K562 (cell line): ENCODE measurements around the gene PRUNE1. TPM values are rescaled to one million over a fixed set of nuclear protein-coding genes. Genes with fewer than 3 reads are reported as not detected.

Experiments used
- COPS2 ChIP-seq: fragments of 450-650 bp; conservative IDR thresholded peaks from 2 replicates; pipeline ENCODE4 v1.6.1; 2016; ENCODE audit warnings: mild to moderate bottlenecking, moderate library complexity
- EP400 ChIP-seq: fragments of 450-650 bp; IDR thresholded peaks from 2 replicates; pipeline ENCODE4 v1.6.1; 2017; ENCODE audit warnings: antibody characterized with exemption, mild to moderate bottlenecking, moderate library complexity
- GTF2E2 ChIP-seq: fragments of 200-800 bp; sonication (Bioruptor generic); IDR thresholded peaks from 2 replicates; pipeline ENCODE4 v1.6.1; 2016; ENCODE audit warnings: missing genetic modification characterization, missing compliant biosample characterization
- MAZ ChIP-seq, 2 experiments: fragments of 450-650 bp in 1 of 2; sonication (generic) in 1 of 2; formaldehyde crosslinking; IDR thresholded peaks in 1 of 2; conservative IDR thresholded peaks in 1 of 2; 2 replicates each; pipeline versions ENCODE4 v1.4.0 to v1.5.0; 2020; ENCODE audit warnings: mild to moderate bottlenecking in 1 of 2, missing genetic modification reagents in 1 of 2
- NBN ChIP-seq: fragments of 450-650 bp; IDR thresholded peaks from 2 replicates; pipeline ENCODE4 v1.6.1; 2016; ENCODE audit warnings: low read depth, mild to moderate bottlenecking
- PHF21A ChIP-seq: fragments of 450-650 bp; IDR thresholded peaks from 2 replicates; pipeline ENCODE4 v1.6.1; 2017; ENCODE audit warnings: low read depth, borderline replicate concordance
- RBFOX2 ChIP-seq: fragments of 200-400 bp; formaldehyde crosslinking; IDR thresholded peaks from 2 replicates; pipeline ENCODE4 v1.6.1; 2017; ENCODE audit warnings: low read depth, mild to moderate bottlenecking, low read length, moderate library complexity
- SMC3 ChIP-seq: conservative IDR thresholded peaks from 2 replicates; pipeline ENCODE4 v1.6.1; 2011; ENCODE audit warnings: low read depth, low read length, improper control_type of control experiment; ENCODE audit not compliant: insufficient read depth
- SPI1 ChIP-seq: IDR thresholded peaks from 2 replicates; pipeline ENCODE4 v1.6.1; 2011; ENCODE audit warnings: low read depth, low read length, control low read depth, borderline replicate concordance
- YY1 ChIP-seq, 3 experiments: IDR thresholded peaks; 2 replicates each; pipeline ENCODE4 v1.6.1; 2011; ENCODE audit warnings: low read length in 2 of 3, mild to moderate bottlenecking in 2 of 3, moderate library complexity in 2 of 3, borderline replicate concordance in 1 of 3, control low read depth in 1 of 3, low read depth in 1 of 3; ENCODE audit not compliant: insufficient read depth in 3 of 3, insufficient replicate concordance in 2 of 3, control insufficient read depth in 1 of 3, insufficient read length in 1 of 3; ENCODE audit errors: extremely low read depth in 1 of 3
- polyA plus RNA-seq, 8 experiments: library from polyadenylated mRNA; depleted of rRNA in 4 of 8; stranded (reverse) in 5 of 8; unstranded in 3 of 8; fragments of >200 nt; fragmentation: Nextera tagmentation in 2 of 8; fragmentation: Illumina TruSeq in 1 of 8; extraction: Ambion mirVana in 2 of 8; extraction: Trizol in 1 of 8; gene quantifications; 2 replicates each; pipeline versions ENCODE4 v1.2.1 to v1.2.3, GENCODE V29; 2011 to 2014; ENCODE audit warnings: inconsistent platforms in 1 of 8, missing spikeins in 1 of 8
- total RNA-seq, 7 experiments: library from RNA; depleted of rRNA in 6 of 7; stranded (reverse); fragments of >200 nt in 6 of 7; fragmentation: Illumina TruSeq in 2 of 7; extraction: Trizol in 2 of 7; gene quantifications; 2 replicates each; pipeline versions ENCODE4 v1.2.1 to v1.2.3, GENCODE V29; 2011 to 2021; ENCODE audit warnings: low replicate concordance in 1 of 7
- TF ChIP-seq, protein P1 (sequence below), 2 experiments: fragments of 450-650 bp in 1 of 2; sonication (generic) in 1 of 2; formaldehyde crosslinking in 1 of 2; IDR thresholded peaks; 2 replicates each; pipeline versions ENCODE4 v1.7.1 to v1.9.0; 2016 to 2022; ENCODE audit warnings: inconsistent platforms in 1 of 2, mild to moderate bottlenecking in 1 of 2, missing genetic modification reagents in 1 of 2
- TF ChIP-seq, protein P2 (sequence below): fragments of 450-650 bp; IDR thresholded peaks from 2 replicates; pipeline ENCODE4 v1.6.1; 2016
- TF ChIP-seq, protein P3 (sequence below): fragments of 200-800 bp; sonication (Bioruptor generic); IDR thresholded peaks from 2 replicates; pipeline ENCODE4 v1.6.1; 2017; ENCODE audit warnings: missing genetic modification characterization, missing compliant biosample characterization

Gene PRUNE1
- total and polyA plus RNA-seq, 9 of the 15 experiments (the other 6 are each of a cell fraction or from before 2014, with no cell fraction given) = 16.7 to 48.3 (median 26.2) TPM

DNA sequence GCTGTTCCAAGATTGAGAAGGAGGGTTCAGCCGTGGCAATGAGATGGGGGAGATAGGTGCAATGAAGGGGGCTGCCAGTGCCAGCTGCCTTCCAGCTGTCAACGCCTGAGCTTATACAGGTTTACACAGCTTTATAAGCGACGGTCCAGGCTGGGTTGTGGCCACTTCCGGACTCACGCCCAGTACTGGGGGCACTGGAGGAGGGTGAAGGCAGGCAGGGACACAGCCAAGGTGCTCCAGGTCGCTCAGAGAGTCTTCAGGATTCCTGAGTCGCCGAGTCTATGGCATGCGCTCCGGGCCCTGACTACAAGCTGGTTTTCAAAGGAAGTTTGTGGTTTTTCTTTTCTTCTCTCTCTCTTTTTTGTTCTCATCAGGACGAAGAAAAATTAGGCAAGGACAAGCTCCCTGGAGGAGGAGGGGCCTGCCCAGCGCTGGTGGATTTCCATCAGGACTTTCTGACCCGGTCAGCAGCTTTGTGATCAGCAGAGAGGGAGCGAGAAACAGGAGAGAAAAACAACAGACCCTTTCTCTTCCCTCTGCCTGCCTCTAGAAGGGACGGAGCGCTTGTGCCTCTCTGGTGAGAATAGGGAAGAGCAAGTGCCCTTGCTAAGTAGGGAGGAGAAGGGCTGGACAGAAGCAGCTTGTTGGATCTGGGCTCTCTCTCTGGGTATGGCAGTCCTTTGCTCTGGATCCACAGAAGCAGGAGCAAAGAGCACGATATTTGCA is 1.8 kb upstream of the PRUNE1 start, which contains the start of gene MINDY1 (continued):
- TF ChIP-seq, protein P1, sequence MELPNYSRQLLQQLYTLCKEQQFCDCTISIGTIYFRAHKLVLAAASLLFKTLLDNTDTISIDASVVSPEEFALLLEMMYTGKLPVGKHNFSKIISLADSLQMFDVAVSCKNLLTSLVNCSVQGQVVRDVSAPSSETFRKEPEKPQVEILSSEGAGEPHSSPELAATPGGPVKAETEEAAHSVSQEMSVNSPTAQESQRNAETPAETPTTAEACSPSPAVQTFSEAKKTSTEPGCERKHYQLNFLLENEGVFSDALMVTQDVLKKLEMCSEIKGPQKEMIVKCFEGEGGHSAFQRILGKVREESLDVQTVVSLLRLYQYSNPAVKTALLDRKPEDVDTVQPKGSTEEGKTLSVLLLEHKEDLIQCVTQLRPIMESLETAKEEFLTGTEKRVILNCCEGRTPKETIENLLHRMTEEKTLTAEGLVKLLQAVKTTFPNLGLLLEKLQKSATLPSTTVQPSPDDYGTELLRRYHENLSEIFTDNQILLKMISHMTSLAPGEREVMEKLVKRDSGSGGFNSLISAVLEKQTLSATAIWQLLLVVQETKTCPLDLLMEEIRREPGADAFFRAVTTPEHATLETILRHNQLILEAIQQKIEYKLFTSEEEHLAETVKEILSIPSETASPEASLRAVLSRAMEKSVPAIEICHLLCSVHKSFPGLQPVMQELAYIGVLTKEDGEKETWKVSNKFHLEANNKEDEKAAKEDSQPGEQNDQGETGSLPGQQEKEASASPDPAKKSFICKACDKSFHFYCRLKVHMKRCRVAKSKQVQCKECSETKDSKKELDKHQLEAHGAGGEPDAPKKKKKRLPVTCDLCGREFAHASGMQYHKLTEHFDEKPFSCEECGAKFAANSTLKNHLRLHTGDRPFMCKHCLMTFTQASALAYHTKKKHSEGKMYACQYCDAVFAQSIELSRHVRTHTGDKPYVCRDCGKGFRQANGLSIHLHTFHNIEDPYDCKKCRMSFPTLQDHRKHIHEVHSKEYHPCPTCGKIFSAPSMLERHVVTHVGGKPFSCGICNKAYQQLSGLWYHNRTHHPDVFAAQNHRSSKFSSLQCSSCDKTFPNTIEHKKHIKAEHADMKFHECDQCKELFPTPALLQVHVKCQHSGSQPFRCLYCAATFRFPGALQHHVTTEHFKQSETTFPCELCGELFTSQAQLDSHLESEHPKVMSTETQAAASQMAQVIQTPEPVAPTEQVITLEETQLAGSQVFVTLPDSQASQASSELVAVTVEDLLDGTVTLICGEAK (IDR thresholded peaks at IDR 0.05) = peak; percentile 32; the same call in 1 of the 2 replicates
- TF ChIP-seq, protein P1 (CRISPR knock-in tag; IDR thresholded peaks at IDR 0.05) = no peak
- no peak for TF ChIP-seq COPS2
- TF ChIP-seq SPI1 = peak; percentile 88
- TF ChIP-seq SMC3 = 0 out of 2 replicates have a peak, but pooled peaks have one; percentile 36
- TF ChIP-seq EP400 = peak; percentile 30; the same call in 1 of the 2 replicates
- 0 out of 2 replicates have a peak, but pooled peaks have one; percentile 28 for TF ChIP-seq GTF2E2 (tag)
- peak; percentile 45; the same call in 1 of the 2 replicates for TF ChIP-seq RBFOX2
- TF ChIP-seq, protein P2, sequence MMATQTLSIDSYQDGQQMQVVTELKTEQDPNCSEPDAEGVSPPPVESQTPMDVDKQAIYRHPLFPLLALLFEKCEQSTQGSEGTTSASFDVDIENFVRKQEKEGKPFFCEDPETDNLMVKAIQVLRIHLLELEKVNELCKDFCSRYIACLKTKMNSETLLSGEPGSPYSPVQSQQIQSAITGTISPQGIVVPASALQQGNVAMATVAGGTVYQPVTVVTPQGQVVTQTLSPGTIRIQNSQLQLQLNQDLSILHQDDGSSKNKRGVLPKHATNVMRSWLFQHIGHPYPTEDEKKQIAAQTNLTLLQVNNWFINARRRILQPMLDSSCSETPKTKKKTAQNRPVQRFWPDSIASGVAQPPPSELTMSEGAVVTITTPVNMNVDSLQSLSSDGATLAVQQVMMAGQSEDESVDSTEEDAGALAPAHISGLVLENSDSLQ = 0 out of 2 replicates have a peak, but pooled peaks have one; percentile 8
- TF ChIP-seq PHF21A = no peak
- TF ChIP-seq, protein P3, sequence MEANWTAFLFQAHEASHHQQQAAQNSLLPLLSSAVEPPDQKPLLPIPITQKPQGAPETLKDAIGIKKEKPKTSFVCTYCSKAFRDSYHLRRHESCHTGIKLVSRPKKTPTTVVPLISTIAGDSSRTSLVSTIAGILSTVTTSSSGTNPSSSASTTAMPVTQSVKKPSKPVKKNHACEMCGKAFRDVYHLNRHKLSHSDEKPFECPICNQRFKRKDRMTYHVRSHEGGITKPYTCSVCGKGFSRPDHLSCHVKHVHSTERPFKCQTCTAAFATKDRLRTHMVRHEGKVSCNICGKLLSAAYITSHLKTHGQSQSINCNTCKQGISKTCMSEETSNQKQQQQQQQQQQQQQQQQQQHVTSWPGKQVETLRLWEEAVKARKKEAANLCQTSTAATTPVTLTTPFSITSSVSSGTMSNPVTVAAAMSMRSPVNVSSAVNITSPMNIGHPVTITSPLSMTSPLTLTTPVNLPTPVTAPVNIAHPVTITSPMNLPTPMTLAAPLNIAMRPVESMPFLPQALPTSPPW (CRISPR knock-in tag) = 0 out of 2 replicates have a peak, but pooled peaks have one; percentile 26
- peak; percentile 29; the same call in 1 of the 2 replicates for TF ChIP-seq NBN
- peak in 2 of 3 experiments; percentile 27 to 41 for TF ChIP-seq YY1 (IDR thresholded peaks at IDR 0.05; ENCODE audit: borderline replicate concordance in 1 of 3, control insufficient read depth in 1 of 3, extremely low read depth in 1 of 3, insufficient read depth in 3 of 3, insufficient read length in 1 of 3, insufficient replicate concordance in 2 of 3, low read depth in 1 of 3, low read length in 2 of 3)
- TF ChIP-seq MAZ (CRISPR knock-in tag; conservative IDR thresholded peaks at IDR 0.05 in 1 of 2, IDR thresholded peaks at IDR 0.05 in 1 of 2) = peak in 1 of 2 experiments; percentile 53; a peak in 1 of 4 replicates
